Stomach (tissue), 9 donors: ENCODE data around the gene DPP10. TPM values are rescaled to one million over a fixed set of nuclear protein-coding genes. Genes with fewer than 3 reads are reported as not detected.

ENCODE experiments used
- DNase-seq, 2 donors: peaks; one replicate each; pipeline versions ENCODE4 v3.0.0 to v3.0.0-alpha.2; 2013 to 2019
- H3K27ac ChIP-seq, 5 donors: fragments of 200-600 bp in 4 of 5; sonication (generic) in 4 of 5; one replicate each; pipeline ENCODE4 v1.5.1; 2013 to 2019; ENCODE audit warnings: mild to moderate bottlenecking in 1 of 5, moderate library complexity in 1 of 5
- H3K27me3 ChIP-seq, 3 donors: fragments of 200-600 bp; sonication (generic); one replicate each; pipeline ENCODE4 v1.5.1; 2017 to 2019; ENCODE audit warnings: mixed run types in 1 of 3
- H3K36me3 ChIP-seq, 4 donors: fragments of 200-600 bp; sonication (generic); 1 replicate in 3 of 4; 2 replicates in 1 of 4; pipeline ENCODE4 v1.5.1; 2016 to 2019
- H3K4me1 ChIP-seq, 4 donors: fragments of 200-600 bp; sonication (generic); one replicate each; pipeline ENCODE4 v1.5.1; 2016 to 2019
- H3K4me3 ChIP-seq, 4 donors: fragments of 200-600 bp; sonication (generic) in 3 of 4; one replicate each; pipeline ENCODE4 v1.5.1; 2016 to 2019; ENCODE audit warnings: mild to moderate bottlenecking in 1 of 4
- H3K9me3 ChIP-seq, 4 donors: fragments of 200-600 bp; sonication (generic); one replicate each; pipeline ENCODE4 v1.5.1; 2016 to 2019
- CTCF ChIP-seq, 7 experiments: fragments of 450-650 bp in 4 of 7; fragments of 200-600 bp in 3 of 7; sonication (generic) in 3 of 7; IDR thresholded peaks; one replicate each; pipeline ENCODE4 v1.5.1; 2016 to 2019; ENCODE audit warnings: antibody characterized with exemption in 7 of 7, control low read depth in 2 of 7, mild to moderate bottlenecking in 1 of 7
- EP300 ChIP-seq: sonication (generic); formaldehyde crosslinking; IDR thresholded peaks from one replicate; pipeline ENCODE4 v1.6.1; 2017; ENCODE audit warnings: antibody characterized with exemption
- POLR2A ChIP-seq, 4 donors: fragments of 450-650 bp; IDR thresholded peaks; one replicate each; pipeline ENCODE4 v1.6.1; 2016; ENCODE audit warnings: antibody characterized with exemption in 4 of 4, control low read depth in 2 of 4, mild to moderate bottlenecking in 1 of 4, moderate library complexity in 1 of 4
- POLR2AphosphoS5 ChIP-seq, 3 donors: sonication (generic); formaldehyde crosslinking; IDR thresholded peaks; one replicate each; pipeline ENCODE4 v1.6.1; 2016; ENCODE audit warnings: antibody characterized with exemption in 3 of 3
- WGBS, 5 donors: extraction: QIAGEN DNeasy Blood & Tissue Kit in 3 of 5; methylation state at CpG; one replicate each; pipeline versions ENCODE4 v1.1.5 to v1.1.7; 2013 to 2018; 5-methylcytosine and 5-hydroxymethylcytosine counted together
- intact Hi-C: fragments of 100-400 bp; cut with DNase I; formaldehyde crosslinking; loops from one replicate; pipeline ENCODE4 v1.15.1; 2023; ENCODE audit warnings: low total_unique reads
- polyA plus RNA-seq, 3 donors: library from polyadenylated mRNA; stranded (reverse); fragments of 200-250 nt; gene quantifications; one replicate each; pipeline ENCODE4 v1.2.3, GENCODE V29; 2013
- total RNA-seq, 5 donors: library from RNA; depleted of rRNA; stranded (reverse); fragments of >200 nt; gene quantifications; one replicate each; pipeline versions ENCODE4 v1.1.0 to v1.2.3, GENCODE V29; 2014 to 2016
- donor health status: healthy with polysubstance abuse.
- donor health status: Bipolar disorder and iron deficiency.
- donor health status: healthy.

DPP10 gene
- total and polyA plus RNA-seq, 8 donors, result 0.18 to 15.6 (median 2.0) TPM; not detected in 1

- intact Hi-C loops, result no loop called here
- no peaks in the 10 kb centered on the region for H3K36me3 ChIP-seq
- H3K27ac ChIP-seq, result no peak overlapping the region
- peaks cover 0 to 19% (median 14%) of the 10 kb centered on the region in 4 donors for H3K9me3 ChIP-seq
- TF ChIP-seq POLR2A (IDR thresholded peaks at IDR 0.05) (no peak), EP300 (no peak), POLR2AphosphoS5 (IDR thresholded peaks at IDR 0.05) (no peak), CTCF (IDR thresholded peaks at IDR 0.05) (no peak)
- 22 to 43% (median 36%) methylated on average over 2 of the region's 2 CpGs for WGBS, 5 donors
- H3K4me1 ChIP-seq, result no peaks in the 10 kb centered on the region
- no peaks in the 10 kb centered on the region for H3K27me3 ChIP-seq
- DNase-seq, result no peak
- no peak overlapping the region for H3K4me3 ChIP-seq
Observed at GRCh38 chr2:114642166-114642770, 199.8 kb downstream of the DPP10 start.

- TF ChIP-seq EP300 (no peak), POLR2A (IDR thresholded peaks at IDR 0.05) (no peak), CTCF (IDR thresholded peaks at IDR 0.05) (no peak), POLR2AphosphoS5 (IDR thresholded peaks at IDR 0.05) (no peak)
- Histone ChIP-seq H3K9me3 (peaks cover 0 to 13% (median 11%) of the 10 kb centered on the region in 4 donors), H3K4me3 (no peak overlapping the region), H3K36me3 (no peaks in the 10 kb centered on the region), H3K4me1 (no peaks in the 10 kb centered on the region), H3K27me3 (no peaks in the 10 kb centered on the region), H3K27ac (no peak overlapping the region)
- no peak for DNase-seq
- intact Hi-C loops, result no loop called here
- WGBS, 5 donors, result 10 to 33% (median 30%) methylated on average over 2 of the region's 2 CpGs
Observed at GRCh38 chr2:114642988-114643553, 200.6 kb downstream of the DPP10 start.

GRCh38 chr2:114651933-114652332 lies 209.5 kb downstream of the DPP10 start:
- no peak for DNase-seq
- 50 to 83% (median 72%) methylated on average over 4 of the region's 4 CpGs for WGBS, 5 donors
- Histone ChIP-seq H3K4me3 (no peak overlapping the region), H3K4me1 (no peaks in the 10 kb centered on the region), H3K27me3 (no peaks in the 10 kb centered on the region), H3K9me3 (no peaks in the 10 kb centered on the region), H3K36me3 (no peaks in the 10 kb centered on the region), H3K27ac (no peak overlapping the region)
- intact Hi-C loops, result no loop called here
- no peak for TF ChIP-seq POLR2A (IDR thresholded peaks at IDR 0.05)
- TF ChIP-seq CTCF (IDR thresholded peaks at IDR 0.05), result no peak
- TF ChIP-seq POLR2AphosphoS5 (IDR thresholded peaks at IDR 0.05), result no peak
- TF ChIP-seq EP300, result no peak

GRCh38 chr2:114659880-114660279 lies 217.4 kb downstream of the DPP10 start:
- intact Hi-C loops, result no loop called here
- no peak overlapping the region for H3K27ac ChIP-seq
- TF ChIP-seq POLR2A (IDR thresholded peaks at IDR 0.05) (no peak), POLR2AphosphoS5 (IDR thresholded peaks at IDR 0.05) (no peak), EP300 (no peak), CTCF (IDR thresholded peaks at IDR 0.05) (no peak)
- H3K4me1 ChIP-seq, result peaks cover 0 to 15% (median 6%) of the 10 kb centered on the region in 4 donors
- H3K4me3 ChIP-seq, result no peak overlapping the region
- DNase-seq, result no peak
- H3K36me3 ChIP-seq, result no peaks in the 10 kb centered on the region
- H3K9me3 ChIP-seq, result peaks cover 0 to 10% (median 0%) of the 10 kb centered on the region in 4 donors
- H3K27me3 ChIP-seq, result peaks cover 0 to 14% (median 11%) of the 10 kb centered on the region in 3 donors
- 57 to 75% (median 68%) methylated on average over 2 of the region's 2 CpGs for WGBS, 5 donors
